Endothelial cell of umbilical vein (primary cell): ENCODE measurements around the gene IGSF3.

Experiments
- EZH2 ChIP-seq: IDR thresholded peaks from 2 replicates; pipeline ENCODE4 v1.6.1; 2012; ENCODE audit warnings: borderline replicate concordance, low read depth, mild to moderate bottlenecking, moderate library complexity, low read length, inconsistent platforms; ENCODE audit not compliant: severe bottlenecking
- FOS ChIP-seq: IDR thresholded peaks from 2 replicates; pipeline ENCODE4 v1.6.1; 2011; ENCODE audit warnings: mild to moderate bottlenecking, low read length, moderate library complexity, borderline replicate concordance; ENCODE audit not compliant: insufficient read depth
- GATA2 ChIP-seq: IDR thresholded peaks from 2 replicates; pipeline ENCODE4 v1.7.0; 2011; ENCODE audit warnings: low read depth, mild to moderate bottlenecking, moderate library complexity, mixed read lengths, low read length; ENCODE audit not compliant: insufficient read length, insufficient read depth
- JUN ChIP-seq: IDR thresholded peaks from 2 replicates; pipeline ENCODE4 v1.6.1; 2011; ENCODE audit warnings: borderline replicate concordance, low read depth; ENCODE audit not compliant: insufficient read length, insufficient read depth
- MYC ChIP-seq: IDR thresholded peaks from one replicate; pipeline ENCODE4 v1.6.1; 2011; ENCODE audit warnings: mild to moderate bottlenecking, low read depth, low read length
- POLR2A ChIP-seq: IDR thresholded peaks from 2 replicates; pipeline ENCODE4 v1.6.1; 2012; ENCODE audit warnings: low read depth, mild to moderate bottlenecking, control low read depth, low read length
- POLR2AphosphoS5 ChIP-seq: IDR thresholded peaks from 2 replicates; pipeline ENCODE4 v1.6.1; 2012; ENCODE audit warnings: low read depth, mild to moderate bottlenecking, control low read depth, low read length, moderate library complexity; ENCODE audit not compliant: insufficient read depth
- TF ChIP-seq, protein P1 (sequence below), 2 donors: IDR thresholded peaks; 1 replicate in 1 of 2; 2 replicates in 1 of 2; pipeline ENCODE4 v1.5.1; 2011; ENCODE audit warnings: low read length in 2 of 2, mild to moderate bottlenecking in 2 of 2, moderate library complexity in 2 of 2, control low read depth in 1 of 2, inconsistent platforms in 1 of 2, low read depth in 1 of 2; ENCODE audit not compliant: insufficient read depth in 1 of 2; ENCODE audit errors: extremely low read depth in 1 of 2
- TF ChIP-seq, protein P2 (sequence below): IDR thresholded peaks from 2 replicates; pipeline ENCODE4 v1.6.1; 2011; ENCODE audit not compliant: insufficient read depth, insufficient read length

DNA sequence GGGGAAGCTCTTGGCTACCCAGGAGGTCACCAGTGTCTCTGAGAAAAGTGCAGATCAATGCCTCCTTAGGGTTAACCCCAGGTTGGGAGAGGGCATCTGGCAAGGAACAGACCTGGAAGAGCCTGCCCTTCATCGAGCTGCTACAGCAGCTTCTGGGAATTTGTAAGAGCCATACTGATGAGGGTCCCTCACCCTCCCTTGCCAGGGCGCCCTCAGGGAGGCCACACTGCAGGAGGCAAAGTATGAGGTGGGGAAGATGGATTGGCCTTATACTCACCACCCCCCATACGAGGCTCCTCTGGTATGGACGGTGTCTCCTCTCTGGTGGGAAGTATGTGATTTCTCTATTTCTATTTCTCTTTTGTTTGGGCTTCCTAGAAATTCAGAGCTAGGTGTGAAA is 13.2 kb downstream of the IGSF3 start:
- no peak for TF ChIP-seq EZH2
- no peak for TF ChIP-seq POLR2AphosphoS5
- TF ChIP-seq, protein P1, sequence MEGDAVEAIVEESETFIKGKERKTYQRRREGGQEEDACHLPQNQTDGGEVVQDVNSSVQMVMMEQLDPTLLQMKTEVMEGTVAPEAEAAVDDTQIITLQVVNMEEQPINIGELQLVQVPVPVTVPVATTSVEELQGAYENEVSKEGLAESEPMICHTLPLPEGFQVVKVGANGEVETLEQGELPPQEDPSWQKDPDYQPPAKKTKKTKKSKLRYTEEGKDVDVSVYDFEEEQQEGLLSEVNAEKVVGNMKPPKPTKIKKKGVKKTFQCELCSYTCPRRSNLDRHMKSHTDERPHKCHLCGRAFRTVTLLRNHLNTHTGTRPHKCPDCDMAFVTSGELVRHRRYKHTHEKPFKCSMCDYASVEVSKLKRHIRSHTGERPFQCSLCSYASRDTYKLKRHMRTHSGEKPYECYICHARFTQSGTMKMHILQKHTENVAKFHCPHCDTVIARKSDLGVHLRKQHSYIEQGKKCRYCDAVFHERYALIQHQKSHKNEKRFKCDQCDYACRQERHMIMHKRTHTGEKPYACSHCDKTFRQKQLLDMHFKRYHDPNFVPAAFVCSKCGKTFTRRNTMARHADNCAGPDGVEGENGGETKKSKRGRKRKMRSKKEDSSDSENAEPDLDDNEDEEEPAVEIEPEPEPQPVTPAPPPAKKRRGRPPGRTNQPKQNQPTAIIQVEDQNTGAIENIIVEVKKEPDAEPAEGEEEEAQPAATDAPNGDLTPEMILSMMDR (IDR thresholded peaks at IDR 0.05; ENCODE audit: extremely low read depth in 1 of 2, insufficient read depth in 1 of 2, low read depth in 1 of 2, low read length in 2 of 2): no peak
- no peak for TF ChIP-seq JUN
- TF ChIP-seq MYC: no peak
- no peak for TF ChIP-seq GATA2
- no peak for TF ChIP-seq POLR2A
- TF ChIP-seq, protein P2, sequence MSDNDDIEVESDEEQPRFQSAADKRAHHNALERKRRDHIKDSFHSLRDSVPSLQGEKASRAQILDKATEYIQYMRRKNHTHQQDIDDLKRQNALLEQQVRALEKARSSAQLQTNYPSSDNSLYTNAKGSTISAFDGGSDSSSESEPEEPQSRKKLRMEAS: no peak
- TF ChIP-seq FOS: no peak
